SU-DHL-6 (cell line): ENCODE results near the gene KLRF1.

Source experiments
- EZH2phosphoT487 ChIP-seq: fragments of 200-600 bp; sonication (generic), shearing (Covaris generic); conservative IDR thresholded peaks from 2 replicates; pipeline ENCODE4 v1.6.1; 2018; ENCODE audit warnings: mild to moderate bottlenecking, antibody characterized with exemption, low read length, moderate library complexity, mixed read lengths
- TF ChIP-seq, protein P1 (sequence below): fragments of 200-600 bp; sonication (generic); IDR thresholded peaks from one replicate; pipeline ENCODE4 v1.5.1; 2017; ENCODE audit warnings: antibody characterized with exemption, mild to moderate bottlenecking, low read length, moderate library complexity; ENCODE audit not compliant: insufficient read depth, poor library complexity, severe bottlenecking

DNA sequence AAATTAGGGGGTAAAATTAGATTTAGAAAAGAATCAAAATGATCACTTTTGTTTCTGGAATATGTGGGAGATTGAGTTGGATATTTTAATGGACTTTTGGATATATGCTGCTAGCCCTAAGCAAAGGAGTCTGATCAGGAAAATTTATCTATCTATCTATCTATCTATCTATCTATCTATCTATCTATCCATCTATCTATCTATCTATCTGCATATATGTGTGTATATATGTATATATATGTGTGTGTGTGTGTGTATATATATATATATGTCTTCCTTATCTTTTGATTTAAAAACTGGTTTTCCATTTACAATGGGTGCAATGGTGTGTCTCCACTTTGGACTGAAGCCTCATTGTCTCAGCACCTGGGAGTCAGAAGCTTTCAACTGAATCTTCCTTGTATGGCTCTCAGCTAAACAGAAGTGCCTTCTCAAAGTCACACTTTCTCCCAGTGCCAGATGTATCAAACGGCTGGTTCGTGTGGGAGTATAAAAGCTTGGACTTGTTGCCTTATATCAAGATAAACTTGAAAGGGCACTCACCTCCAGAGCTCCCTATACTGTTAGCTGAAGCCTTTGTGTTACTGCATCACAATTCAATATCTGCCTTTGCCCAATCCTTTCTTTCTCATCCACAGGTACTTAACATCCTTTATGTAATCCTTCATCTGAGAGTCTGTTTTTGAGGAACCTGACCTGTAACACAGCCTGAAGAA, 34.9 kb upstream of the KLRF1 start:
- TF ChIP-seq, protein P1, sequence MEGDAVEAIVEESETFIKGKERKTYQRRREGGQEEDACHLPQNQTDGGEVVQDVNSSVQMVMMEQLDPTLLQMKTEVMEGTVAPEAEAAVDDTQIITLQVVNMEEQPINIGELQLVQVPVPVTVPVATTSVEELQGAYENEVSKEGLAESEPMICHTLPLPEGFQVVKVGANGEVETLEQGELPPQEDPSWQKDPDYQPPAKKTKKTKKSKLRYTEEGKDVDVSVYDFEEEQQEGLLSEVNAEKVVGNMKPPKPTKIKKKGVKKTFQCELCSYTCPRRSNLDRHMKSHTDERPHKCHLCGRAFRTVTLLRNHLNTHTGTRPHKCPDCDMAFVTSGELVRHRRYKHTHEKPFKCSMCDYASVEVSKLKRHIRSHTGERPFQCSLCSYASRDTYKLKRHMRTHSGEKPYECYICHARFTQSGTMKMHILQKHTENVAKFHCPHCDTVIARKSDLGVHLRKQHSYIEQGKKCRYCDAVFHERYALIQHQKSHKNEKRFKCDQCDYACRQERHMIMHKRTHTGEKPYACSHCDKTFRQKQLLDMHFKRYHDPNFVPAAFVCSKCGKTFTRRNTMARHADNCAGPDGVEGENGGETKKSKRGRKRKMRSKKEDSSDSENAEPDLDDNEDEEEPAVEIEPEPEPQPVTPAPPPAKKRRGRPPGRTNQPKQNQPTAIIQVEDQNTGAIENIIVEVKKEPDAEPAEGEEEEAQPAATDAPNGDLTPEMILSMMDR = no peak
- TF ChIP-seq EZH2phosphoT487 = no peak
